Measurements from ENCODE around the gene PLA2G2F.

PLA2G2F gene

DNA sequence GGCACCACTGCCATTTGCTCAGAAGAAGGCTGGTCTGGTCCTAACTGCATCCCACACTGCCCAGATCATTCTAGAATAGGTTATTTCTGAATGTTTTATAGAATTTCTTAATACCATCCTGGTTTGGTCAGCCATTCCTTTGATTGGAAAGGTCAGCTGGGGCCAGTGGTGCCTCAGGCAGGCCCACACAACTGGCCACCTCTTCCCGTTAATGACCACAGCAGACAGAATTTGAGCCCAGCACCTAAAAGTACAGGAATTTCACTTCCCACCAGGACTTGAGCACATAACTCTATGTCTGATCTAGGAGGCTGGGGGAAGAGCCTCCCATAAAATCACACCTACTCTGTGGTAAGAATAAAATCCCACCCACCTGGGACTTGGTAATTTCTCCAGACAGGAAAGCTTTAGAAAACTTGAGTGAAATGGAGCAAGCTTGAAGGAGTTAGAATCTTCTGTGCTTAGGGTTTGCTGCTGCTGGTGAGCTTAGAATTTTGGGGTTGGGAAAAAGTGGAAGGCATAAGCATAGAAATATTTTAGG, 53.8 kb downstream of the PLA2G2F start:
- no peak for DNase-seq

DNA sequence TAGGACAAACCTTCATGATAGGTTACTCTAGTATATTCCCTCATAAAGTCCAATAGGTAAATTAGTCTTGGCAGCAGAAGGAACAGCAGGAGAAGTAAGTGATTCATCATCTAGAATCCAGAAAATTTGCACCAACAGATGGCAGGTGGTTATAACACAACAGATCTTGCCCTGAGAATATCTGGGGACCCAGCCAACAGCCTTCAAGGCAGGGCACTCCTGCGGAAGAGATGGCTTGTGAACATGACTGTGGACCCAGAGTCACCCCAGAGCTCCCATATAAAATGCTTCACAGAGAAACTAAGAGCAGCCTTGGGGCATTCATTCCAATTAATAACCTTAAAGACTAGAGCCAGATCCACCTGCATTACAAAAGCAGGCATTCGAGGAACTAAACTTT, 55.1 kb downstream of the PLA2G2F start:
- no peak for DNase-seq

DNA sequence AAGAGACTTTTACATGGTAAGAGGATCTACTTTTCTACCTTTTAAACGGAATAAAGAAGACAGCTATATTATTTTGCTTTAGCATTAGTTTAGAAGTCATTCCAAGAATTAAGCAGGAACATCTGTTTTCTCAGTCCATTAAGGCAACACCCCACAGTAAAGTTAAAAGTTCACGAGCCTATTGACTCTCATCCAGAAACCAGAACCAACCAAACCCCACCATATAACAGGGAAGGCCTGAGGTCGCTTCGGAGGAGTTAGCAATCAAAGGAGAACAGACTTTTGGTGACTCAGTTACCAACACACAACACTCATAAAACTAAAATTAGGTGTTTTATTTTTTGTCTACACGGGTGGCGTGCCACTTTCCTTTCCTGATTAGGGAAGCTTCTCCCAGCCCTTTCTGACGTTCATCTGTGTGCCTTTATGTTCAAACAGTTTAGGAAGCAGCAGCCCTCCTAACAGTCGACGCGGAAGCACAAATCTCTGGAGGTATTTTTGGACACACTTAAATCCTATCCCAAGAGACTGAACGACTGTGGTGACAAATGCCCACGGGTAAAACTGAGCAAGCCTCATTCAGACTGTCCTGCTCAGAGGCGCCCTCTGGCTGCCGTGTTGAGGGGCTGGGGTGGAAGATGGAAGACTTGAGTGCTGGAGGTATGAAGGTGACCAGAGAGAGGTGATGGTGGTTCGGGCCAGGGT, 55.8 kb downstream of the PLA2G2F start:
- no peak for DNase-seq

DNA sequence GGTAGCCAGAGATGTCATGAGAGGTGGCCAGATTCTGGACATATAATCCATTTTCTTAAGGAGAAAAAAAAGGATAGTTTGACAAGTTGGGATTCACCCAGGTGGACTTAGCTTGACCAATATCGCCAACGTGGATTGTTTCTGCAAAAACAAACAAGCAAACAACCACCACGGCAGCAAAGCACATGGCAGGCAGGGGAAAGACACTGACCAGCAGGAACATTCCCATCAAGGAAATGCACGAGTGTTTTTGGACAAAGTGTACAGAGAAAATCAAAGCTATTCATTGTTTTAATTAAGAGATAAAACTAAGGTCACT, 56.3 kb downstream of the PLA2G2F start:
- DNase-seq = no peak

DNA sequence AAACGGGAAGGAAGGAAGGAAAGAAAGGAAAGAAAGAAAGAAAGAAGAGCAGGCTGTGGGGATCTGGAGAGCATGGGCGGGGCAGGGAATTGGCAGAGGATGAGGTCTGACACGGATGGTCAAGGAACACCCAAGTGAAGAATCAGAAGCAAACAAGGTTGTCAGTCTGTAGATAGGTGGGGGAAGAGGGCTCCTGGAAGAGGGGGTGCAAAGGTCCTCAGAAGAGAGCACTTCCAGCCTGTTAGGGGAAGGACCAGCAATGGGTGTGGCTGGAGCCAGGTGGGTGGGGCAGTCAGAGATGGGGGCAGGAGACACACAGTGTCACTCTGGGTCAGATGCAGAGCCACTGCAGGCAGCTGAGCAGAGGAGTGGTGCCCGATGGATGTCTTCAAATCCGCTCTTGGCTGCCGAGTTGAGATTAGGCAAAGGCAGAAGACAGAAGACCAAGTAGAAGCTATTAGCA, 58.2 kb downstream of the PLA2G2F start:
- DNase-seq = no peak

DNA sequence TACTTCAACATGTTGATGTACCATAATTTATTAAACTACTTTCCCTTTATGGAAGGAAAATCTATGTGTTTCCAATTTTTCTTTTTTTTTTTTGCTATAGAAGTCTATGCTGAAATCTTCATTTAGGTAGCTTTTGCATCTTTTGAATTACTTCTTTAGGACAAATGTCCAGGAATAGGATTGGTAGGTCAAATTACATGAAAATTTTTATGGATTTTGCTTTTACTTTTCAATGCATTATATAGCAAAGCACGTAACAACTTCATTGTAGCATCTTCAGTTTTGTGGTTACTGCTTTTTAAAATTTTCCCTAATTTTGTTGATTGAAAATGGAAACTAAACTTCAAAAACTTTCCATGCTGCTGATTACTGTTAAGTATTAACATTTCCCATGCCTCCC, 59.2 kb downstream of the PLA2G2F start:
- DNase-seq = no peak

DNA sequence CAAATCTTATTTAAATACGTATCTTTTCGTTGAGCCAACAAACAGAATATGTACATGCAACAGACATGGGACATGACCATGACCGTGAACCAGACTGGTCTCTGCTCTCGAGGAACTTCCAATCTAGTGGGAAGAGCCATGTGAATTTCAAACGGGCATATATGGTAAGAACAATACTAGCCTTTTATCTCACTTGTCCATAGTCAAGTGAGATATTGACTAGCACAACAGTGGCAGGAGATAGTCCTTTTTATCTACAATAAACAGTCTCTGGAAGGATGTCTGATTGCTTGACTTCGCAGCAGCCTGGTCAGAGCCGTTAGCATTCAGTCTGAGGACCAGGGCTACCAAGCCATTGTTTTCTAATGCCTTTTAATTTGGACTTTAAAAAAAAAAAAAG, 59.8 kb downstream of the PLA2G2F start:
- no peak for DNase-seq

DNA sequence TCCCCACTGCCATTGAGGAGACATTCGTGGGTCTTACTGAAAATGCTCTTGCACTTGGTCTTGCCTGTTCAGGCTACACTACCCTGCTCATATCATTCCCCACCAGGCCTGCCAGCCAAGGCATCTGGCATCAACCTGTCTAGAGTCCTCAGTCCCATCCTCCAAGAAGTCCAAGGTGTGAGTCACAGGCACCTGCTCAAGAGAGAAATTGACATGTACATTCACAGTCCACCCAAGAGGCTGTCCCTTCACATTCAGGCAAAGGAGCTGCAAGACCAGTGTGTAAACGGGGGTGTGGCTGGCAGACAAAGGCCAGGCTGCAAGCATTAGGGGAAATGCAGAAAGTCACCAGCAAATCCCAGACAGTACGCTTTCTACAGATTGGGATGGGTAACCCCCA, 60.3 kb downstream of the PLA2G2F start:
- DNase-seq = no peak

DNA sequence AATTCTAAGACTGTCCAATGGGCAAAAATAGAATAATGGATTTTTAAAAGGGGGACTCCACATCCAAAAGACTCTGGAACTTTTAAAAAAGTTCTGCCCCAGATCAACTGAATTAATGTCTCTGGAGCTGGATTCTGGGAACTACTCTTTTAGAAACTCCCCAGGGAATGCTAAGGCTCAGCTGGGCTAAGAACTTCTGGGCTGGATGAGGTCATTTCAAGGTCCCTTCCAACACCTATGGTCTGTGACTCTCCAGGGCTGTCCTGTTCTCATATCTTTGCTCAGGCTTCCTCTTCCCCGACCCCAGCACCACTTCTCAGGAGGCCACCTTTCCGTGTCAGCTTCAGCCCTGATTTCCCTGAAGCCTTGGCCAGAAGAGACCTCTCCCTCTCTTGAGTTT, 60.7 kb downstream of the PLA2G2F start:
- DNase-seq = no peak

Measured in NCI-H187 treated with DMSO at 0.1 percent for 48 hours (cell line).